Left ventricle myocardium inferior (tissue), 1 donor: Measurements from ENCODE around the gene GPD2. TPM values are rescaled to one million over a fixed set of nuclear protein-coding genes. Genes with fewer than 3 reads are reported as not detected.

Experiments
- DNase-seq: peaks from one replicate; pipeline ENCODE4 v3.0.0-alpha.2; 2020
- H3K27ac ChIP-seq: fragments of 200-600 bp; replicated peaks from 2 replicates; pipeline ENCODE4 v1.8.0; 2021
- H3K27me3 ChIP-seq: fragments of 200-600 bp; 2 replicates; pipeline ENCODE4 v1.8.0; 2021; ENCODE audit warnings: low read depth
- H3K36me3 ChIP-seq: fragments of 200-600 bp; 2 replicates; pipeline ENCODE4 v1.8.0; 2021
- H3K4me1 ChIP-seq: fragments of 200-600 bp; 2 replicates; pipeline ENCODE4 v1.8.0; 2021
- H3K4me3 ChIP-seq: fragments of 200-600 bp; 2 replicates; pipeline ENCODE4 v1.8.0; 2021; ENCODE audit warnings: mild to moderate bottlenecking, moderate library complexity
- H3K9me3 ChIP-seq: fragments of 200-600 bp; replicated peaks from 2 replicates; pipeline ENCODE4 v1.8.0; 2021
- intact Hi-C: fragments of 100-400 bp; cut with micrococcal nuclease; formaldehyde crosslinking; loops from one replicate; pipeline ENCODE4 v1.11.0; 2022
- total RNA-seq: library from RNA; stranded (reverse); fragmentation: NEBNext Ultra II Directional; extraction: Animal tissue kit (Norgen Biotek cat#: 25700); gene quantifications from one replicate; pipeline ENCODE4 v1.2.1, GENCODE V29; 2021
- TF ChIP-seq, protein P1 (sequence below): fragments of 200-600 bp; IDR thresholded peaks from 2 replicates; pipeline ENCODE4 v1.8.0; 2021; ENCODE audit warnings: antibody characterized with exemption, mild to moderate bottlenecking, borderline replicate concordance
- donor health status: DM: no; HTN: yes; CAD: no; lungs with severe emphysema.

GPD2 gene
- total RNA-seq, 1 donor from 2014 or later, result 14.4 TPM

DNA sequence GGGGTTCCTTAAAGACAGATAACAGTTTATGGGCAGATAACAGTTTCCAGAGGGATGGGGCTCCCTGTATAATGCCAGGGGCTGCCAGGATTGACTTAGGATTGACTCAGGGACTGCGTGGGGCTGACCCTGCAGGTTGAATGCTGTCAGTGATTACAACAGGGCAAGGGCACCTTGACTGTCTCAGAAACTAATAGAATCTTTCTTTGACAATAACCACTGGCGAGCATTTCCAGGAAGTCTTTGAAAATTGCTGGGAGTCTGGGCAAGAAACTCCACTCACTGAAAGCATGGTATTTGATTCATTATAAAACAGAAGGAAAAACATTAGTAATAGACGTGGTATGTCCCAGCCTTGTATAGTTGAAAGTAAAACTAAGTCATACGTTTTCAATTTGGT lies 101.0 kb downstream of the GPD2 start:
- H3K4me3 ChIP-seq, result no peak overlapping the region
- TF ChIP-seq, protein P1, sequence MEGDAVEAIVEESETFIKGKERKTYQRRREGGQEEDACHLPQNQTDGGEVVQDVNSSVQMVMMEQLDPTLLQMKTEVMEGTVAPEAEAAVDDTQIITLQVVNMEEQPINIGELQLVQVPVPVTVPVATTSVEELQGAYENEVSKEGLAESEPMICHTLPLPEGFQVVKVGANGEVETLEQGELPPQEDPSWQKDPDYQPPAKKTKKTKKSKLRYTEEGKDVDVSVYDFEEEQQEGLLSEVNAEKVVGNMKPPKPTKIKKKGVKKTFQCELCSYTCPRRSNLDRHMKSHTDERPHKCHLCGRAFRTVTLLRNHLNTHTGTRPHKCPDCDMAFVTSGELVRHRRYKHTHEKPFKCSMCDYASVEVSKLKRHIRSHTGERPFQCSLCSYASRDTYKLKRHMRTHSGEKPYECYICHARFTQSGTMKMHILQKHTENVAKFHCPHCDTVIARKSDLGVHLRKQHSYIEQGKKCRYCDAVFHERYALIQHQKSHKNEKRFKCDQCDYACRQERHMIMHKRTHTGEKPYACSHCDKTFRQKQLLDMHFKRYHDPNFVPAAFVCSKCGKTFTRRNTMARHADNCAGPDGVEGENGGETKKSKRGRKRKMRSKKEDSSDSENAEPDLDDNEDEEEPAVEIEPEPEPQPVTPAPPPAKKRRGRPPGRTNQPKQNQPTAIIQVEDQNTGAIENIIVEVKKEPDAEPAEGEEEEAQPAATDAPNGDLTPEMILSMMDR, result no peak
- H3K4me1 ChIP-seq, result no peaks in the 10 kb centered on the region
- intact Hi-C loops, result no loop called here
- peaks cover 8% of the 10 kb centered on the region for H3K9me3 ChIP-seq
- H3K27me3 ChIP-seq, result no peaks in the 10 kb centered on the region
- H3K36me3 ChIP-seq, result no peaks in the 10 kb centered on the region
- DNase-seq, result no peak
- H3K27ac ChIP-seq, result no peak overlapping the region

DNA sequence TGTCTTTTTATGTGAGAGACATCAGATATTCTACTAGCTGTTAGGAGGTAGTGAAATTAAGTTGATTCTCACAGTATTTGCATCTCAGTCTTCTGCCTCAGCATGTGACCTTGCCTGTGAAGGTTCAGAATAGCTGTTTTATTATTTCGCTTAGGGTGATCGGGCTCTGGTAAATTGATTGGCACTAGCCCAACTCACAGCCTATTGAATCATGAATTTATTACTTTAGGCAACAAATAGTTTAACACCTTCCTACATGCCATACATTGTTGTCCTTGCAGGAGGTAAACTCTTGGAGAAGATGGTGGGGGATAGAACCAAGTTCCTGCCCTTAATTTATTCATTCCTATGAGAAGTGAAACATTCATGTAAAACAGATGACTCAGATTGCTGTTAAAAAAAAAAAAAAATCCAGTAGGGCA lies 101.9 kb downstream of the GPD2 start:
- Histone ChIP-seq H3K27me3 (no peaks in the 10 kb centered on the region), H3K9me3 (peaks cover 8% of the 10 kb centered on the region), H3K27ac (no peak overlapping the region), H3K4me3 (no peak overlapping the region), H3K4me1 (no peaks in the 10 kb centered on the region), H3K36me3 (peaks cover under 1% of the 10 kb centered on the region)
- intact Hi-C loops, result no loop called here
- TF ChIP-seq, protein P1, result no peak
- DNase-seq, result no peak

DNA sequence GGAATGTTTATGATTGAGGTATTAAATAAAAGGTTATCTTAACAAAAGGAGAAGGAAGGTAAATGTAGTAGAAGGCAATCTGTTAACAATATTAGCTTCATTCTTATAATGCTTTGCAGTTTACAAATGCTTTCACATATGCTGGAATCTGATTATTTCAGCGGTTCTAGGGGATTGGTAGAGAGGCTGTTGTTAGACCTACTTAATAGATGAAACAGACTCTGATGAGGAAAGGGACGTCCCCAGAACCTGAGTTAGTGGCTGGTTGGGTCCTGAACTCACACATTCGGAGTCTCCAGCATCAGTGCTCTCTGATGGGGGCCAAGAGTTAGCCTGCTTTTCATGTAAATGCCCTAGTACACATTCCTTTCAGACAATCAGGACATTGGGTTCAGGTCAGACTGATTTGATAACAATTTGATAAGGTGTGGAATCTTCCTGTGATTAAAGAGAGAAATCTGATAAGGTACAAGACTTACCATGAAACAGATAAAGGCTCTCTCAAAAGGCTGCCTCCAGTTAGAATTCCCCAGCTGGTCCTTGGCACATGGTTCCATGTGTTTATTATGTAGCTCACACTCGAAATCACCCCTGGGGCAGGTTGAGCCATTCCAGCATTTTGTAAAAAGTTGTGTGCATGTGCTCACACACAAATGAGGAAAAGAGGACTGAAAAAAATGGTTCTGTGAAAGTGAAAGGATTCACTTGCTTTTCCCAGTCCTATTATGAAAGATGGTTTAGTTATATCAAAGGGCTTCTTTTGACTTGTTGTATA lies 103.1 kb downstream of the GPD2 start:
- Histone ChIP-seq H3K27ac (no peak overlapping the region), H3K9me3 (no peaks in the 10 kb centered on the region), H3K4me3 (no peak overlapping the region), H3K36me3 (peaks cover 3% of the 10 kb centered on the region), H3K27me3 (no peaks in the 10 kb centered on the region), H3K4me1 (no peaks in the 10 kb centered on the region)
- intact Hi-C loops, result no loop called here
- DNase-seq, result no peak
- TF ChIP-seq, protein P1, result no peak

DNA sequence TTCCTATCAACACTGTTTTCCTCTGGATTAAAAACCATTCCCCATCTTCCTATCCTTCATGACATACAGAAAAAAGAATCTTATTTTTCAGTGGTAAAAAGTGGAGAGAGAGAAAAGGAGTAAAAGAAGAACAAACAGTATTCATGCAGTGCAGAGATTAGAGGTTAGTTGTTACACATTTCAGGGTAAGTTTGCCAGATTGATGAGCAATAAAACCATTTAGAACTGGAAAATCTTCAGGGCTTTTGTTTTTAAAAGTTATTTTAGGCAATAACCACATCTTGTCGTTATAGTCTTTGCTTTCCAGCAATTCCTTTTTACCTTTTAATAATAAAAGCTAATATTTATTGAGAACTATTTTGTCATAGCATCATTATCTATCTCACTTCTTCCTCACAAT lies 104.5 kb downstream of the GPD2 start:
- no peaks in the 10 kb centered on the region for H3K4me1 ChIP-seq

DNA sequence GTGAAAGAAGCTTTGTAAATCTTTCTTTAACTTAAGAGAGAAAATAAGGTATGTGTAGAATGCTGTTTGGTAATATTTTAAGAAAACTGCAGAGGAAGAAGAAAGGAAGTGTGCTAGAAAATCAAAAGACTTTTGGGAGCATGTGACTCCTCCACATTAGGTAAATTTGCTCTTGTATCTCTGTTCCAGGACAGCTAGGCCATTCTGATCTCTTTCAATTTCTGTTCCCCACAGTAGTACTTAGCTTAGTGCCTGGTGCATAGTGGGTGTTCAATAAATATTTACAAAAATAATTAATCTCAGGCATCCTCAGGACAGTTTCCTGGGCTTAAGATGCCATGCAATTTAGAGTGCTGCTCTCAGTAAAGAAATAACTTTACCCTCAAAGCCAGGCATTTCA lies 105.0 kb downstream of the GPD2 start:
- Histone ChIP-seq H3K27ac (no peak overlapping the region), H3K4me3 (no peak overlapping the region), H3K4me1 (no peaks in the 10 kb centered on the region), H3K9me3 (no peaks in the 10 kb centered on the region), H3K36me3 (peaks cover 3% of the 10 kb centered on the region), H3K27me3 (no peaks in the 10 kb centered on the region)
- TF ChIP-seq, protein P1, result no peak
- no peak for DNase-seq
- intact Hi-C loops, result no loop called here

More for the DNA sequence above, 104.5 kb downstream of the GPD2 start:
- Histone ChIP-seq H3K27ac (no peak overlapping the region), H3K4me3 (no peak overlapping the region), H3K36me3 (peaks cover 3% of the 10 kb centered on the region), H3K9me3 (no peaks in the 10 kb centered on the region), H3K27me3 (no peaks in the 10 kb centered on the region)
- intact Hi-C loops, result no loop called here
- no peak for DNase-seq
- TF ChIP-seq, protein P1, result no peak
